Bronchial epithelial cell (primary cell): ENCODE data around the gene DNM3. TPM values are rescaled to one million over a fixed set of nuclear protein-coding genes. Genes with fewer than 3 reads are reported as not detected.

Experiments
- DNase-seq: peaks from one replicate; pipeline ENCODE4 v3.0.0-alpha.2; 2010; ENCODE audit warnings: low read depth
- FAIRE-seq: peaks from 2 replicates; lab custom pipeline; 2011; peaks lifted over from hg19 to GRCh38; lab: Jason Lieb, UNC
- H3K27me3 ChIP-seq: 2 replicates; pipeline ENCODE4 v1.5.1; 2011; ENCODE audit warnings: low read length; ENCODE audit not compliant: control insufficient read depth, insufficient read depth
- H3K36me3 ChIP-seq: 2 replicates; pipeline ENCODE4 v1.5.1; 2011; ENCODE audit warnings: low read length; ENCODE audit not compliant: control insufficient read depth, insufficient read depth
- H3K4me3 ChIP-seq: 2 replicates; pipeline ENCODE4 v1.5.1; 2011; ENCODE audit warnings: mild to moderate bottlenecking, low read depth, low read length, control low read depth
- total RNA-seq: library from RNA; depleted of rRNA; stranded (reverse); fragments of >200 nt; gene quantifications from 2 replicates; pipeline ENCODE4 v1.2.1, GENCODE V29; 2014
- TF ChIP-seq, protein P1 (sequence below): IDR thresholded peaks from 2 replicates; pipeline ENCODE4 v1.5.1; 2011; ENCODE audit warnings: mild to moderate bottlenecking, moderate library complexity, low read length, control low read depth, inconsistent platforms; ENCODE audit not compliant: insufficient read depth, severe bottlenecking

DNM3 gene
- total RNA-seq, 1 donor from 2014 or later, result 1.3 TPM

DNA sequence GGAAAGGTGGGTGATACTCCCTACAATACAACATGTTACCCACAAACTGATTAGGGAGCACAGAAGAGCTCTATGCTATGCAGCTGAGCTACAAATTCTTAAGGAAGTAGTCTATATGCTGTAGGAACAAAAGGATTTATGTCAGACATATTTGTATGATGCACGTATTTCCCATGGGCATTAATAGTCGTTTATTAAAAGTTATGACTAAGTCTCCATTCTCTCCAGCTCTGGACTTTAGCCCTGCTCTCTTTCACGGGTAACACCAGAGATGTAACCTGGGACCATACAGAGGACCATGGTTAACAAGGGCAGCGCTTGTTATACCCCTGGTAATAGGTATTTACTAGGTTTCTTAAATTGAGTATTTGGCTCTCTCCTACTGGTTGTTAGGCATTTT, 411.0 kb downstream of the DNM3 start:
- Histone ChIP-seq H3K27me3 (no peaks in the 10 kb centered on the region), H3K36me3 (no peaks in the 10 kb centered on the region), H3K4me3 (no peak overlapping the region)
- TF ChIP-seq, protein P1, sequence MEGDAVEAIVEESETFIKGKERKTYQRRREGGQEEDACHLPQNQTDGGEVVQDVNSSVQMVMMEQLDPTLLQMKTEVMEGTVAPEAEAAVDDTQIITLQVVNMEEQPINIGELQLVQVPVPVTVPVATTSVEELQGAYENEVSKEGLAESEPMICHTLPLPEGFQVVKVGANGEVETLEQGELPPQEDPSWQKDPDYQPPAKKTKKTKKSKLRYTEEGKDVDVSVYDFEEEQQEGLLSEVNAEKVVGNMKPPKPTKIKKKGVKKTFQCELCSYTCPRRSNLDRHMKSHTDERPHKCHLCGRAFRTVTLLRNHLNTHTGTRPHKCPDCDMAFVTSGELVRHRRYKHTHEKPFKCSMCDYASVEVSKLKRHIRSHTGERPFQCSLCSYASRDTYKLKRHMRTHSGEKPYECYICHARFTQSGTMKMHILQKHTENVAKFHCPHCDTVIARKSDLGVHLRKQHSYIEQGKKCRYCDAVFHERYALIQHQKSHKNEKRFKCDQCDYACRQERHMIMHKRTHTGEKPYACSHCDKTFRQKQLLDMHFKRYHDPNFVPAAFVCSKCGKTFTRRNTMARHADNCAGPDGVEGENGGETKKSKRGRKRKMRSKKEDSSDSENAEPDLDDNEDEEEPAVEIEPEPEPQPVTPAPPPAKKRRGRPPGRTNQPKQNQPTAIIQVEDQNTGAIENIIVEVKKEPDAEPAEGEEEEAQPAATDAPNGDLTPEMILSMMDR, result no peak
- no peak for DNase-seq
- FAIRE-seq, result no peak

DNA sequence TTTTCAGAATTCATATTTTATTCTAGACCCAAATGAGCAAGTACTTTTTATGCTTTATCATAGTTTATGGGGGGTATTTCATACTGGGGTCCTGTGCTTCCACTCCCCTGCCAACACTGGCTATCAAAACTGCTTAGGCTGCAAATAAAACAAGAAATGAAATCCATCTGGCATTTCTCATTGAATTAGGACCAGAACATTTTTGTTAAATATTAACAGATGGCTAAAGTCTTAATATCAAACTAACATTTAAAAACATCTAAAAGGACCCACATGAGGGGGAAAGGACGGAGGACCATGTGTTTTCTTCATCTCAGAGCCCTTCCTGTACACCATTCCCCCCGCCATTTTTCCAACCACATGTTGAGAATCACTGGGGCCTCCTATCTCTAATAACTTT, 411.7 kb downstream of the DNM3 start:
- H3K4me3 ChIP-seq, result no peak overlapping the region
- no peak for DNase-seq
- no peaks in the 10 kb centered on the region for H3K36me3 ChIP-seq

DNA sequence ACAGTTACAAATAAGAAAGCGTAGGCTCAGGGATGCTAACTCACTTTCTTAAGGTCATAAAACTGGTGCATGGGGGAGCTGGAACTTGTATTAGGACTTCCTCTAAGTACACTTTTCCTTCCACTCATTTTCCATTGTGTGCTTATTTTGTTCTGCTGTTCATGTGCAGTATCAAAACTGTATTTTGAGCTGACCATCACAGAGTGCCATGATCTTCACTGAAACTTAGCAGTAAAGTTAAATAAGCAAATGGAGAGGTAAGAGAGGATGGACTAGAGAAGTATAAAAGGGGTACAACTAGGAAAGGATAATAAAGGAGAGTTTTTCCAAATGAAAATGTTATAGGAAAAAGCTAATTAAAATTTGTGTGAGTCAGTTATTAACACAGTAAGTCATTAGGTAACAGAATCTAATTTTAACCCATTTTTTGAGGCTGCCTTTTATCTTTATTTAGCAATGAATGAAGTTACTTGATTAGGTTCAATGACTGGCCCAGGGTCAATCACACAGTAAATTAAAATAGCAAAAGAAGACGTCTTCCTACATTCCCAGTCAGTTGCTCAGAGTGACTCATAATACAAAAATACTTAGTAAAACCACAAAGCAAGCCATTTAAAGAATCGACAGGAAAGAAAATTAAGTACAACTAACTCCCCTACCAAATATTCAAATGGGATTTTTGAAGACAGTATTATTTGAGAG, 413.4 kb downstream of the DNM3 start:
- Histone ChIP-seq H3K27me3 (no peaks in the 10 kb centered on the region), H3K4me3 (no peak overlapping the region), H3K36me3 (no peaks in the 10 kb centered on the region)
- no peak for FAIRE-seq
- TF ChIP-seq, protein P1, result no peak
- DNase-seq, result peak; percentile 94

More for the DNA sequence above, 411.7 kb downstream of the DNM3 start:
- no peak for FAIRE-seq
- no peaks in the 10 kb centered on the region for H3K27me3 ChIP-seq
- TF ChIP-seq, protein P1, result no peak

DNA sequence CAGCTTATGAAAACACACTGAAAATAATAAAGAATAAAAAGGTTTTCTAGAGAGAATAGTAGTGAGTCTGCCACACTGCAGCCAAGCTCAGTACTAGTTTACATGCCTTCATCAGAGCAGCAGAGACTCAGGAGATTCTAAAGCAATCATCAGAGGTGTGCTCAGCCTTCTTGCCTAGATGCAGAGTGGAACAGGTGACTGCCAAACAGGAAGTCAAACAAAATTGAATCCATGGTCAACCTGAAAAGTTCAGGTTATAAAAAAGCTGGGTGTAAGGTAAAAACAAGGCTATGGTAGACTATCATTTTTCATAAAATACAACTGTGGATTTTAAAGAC, 413.9 kb downstream of the DNM3 start:
- H3K36me3 ChIP-seq, result no peaks in the 10 kb centered on the region
- DNase-seq (no peak), FAIRE-seq (no peak)
- TF ChIP-seq, protein P1, result no peak
- no peaks in the 10 kb centered on the region for H3K27me3 ChIP-seq
- H3K4me3 ChIP-seq, result no peak overlapping the region

DNA sequence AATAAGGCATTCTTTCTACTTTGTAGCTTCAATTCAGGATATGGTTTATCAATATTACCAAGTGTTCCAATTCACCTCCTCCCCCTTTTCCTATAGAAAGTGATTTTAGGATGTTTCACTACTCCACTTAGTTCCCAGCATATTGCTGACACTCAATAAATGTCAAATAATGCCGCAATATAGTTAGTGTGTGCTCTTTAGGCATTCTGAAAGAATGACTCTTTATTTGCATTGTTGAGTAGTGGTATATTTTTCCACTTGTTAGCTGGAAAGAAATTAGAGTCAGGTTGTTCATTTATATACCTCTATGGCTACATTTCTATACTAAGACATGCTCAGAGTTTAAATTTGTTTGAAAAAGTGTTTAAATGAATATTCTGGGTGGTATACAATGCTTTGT, 424.6 kb downstream of the DNM3 start:
- no peak for DNase-seq
- H3K27me3 ChIP-seq, result no peaks in the 10 kb centered on the region
- no peak overlapping the region for H3K4me3 ChIP-seq
- TF ChIP-seq, protein P1, result no peak
- no peak for FAIRE-seq
- no peaks in the 10 kb centered on the region for H3K36me3 ChIP-seq
